RWPE2 (cell line): ENCODE data around the gene PLCH2.

Experiments used
- ATAC-seq: fragments of 200-7000 bp; cut with Tn5 transposase; 3 replicates; pipeline ENCODE4 v1.9.1; 2021; ENCODE audit warnings: low read depth
- DNase-seq: peaks from one replicate; pipeline ENCODE4 v3.0.0-alpha.2; 2020; ENCODE audit warnings: low spot score
- H3K27ac ChIP-seq: fragments of 450-650 bp; 2 replicates; pipeline ENCODE4 v1.5.1; 2017; ENCODE audit warnings: mild to moderate bottlenecking; ENCODE audit not compliant: poor library complexity, severe bottlenecking
- H3K27me3 ChIP-seq: fragments of 250-450 bp; sonication (Bioruptor Pico); 2 replicates; pipeline ENCODE4 v1.5.1; 2021; ENCODE audit warnings: mild to moderate bottlenecking, moderate library complexity; ENCODE audit not compliant: insufficient read depth, poor library complexity, severe bottlenecking
- H3K36me3 ChIP-seq: fragments of 250-450 bp; sonication (Bioruptor Pico); 2 replicates; pipeline ENCODE4 v1.5.1; 2020; ENCODE audit warnings: low read depth, mild to moderate bottlenecking, moderate library complexity
- H3K4me1 ChIP-seq: fragments of 250-450 bp; sonication (Bioruptor Pico); 2 replicates; pipeline ENCODE4 v1.5.1; 2021; ENCODE audit warnings: mild to moderate bottlenecking, moderate library complexity; ENCODE audit not compliant: insufficient read depth, poor library complexity, severe bottlenecking
- H3K4me3 ChIP-seq: fragments of 250-450 bp; sonication (Bioruptor Pico); 2 replicates; pipeline ENCODE4 v1.5.1; 2021; ENCODE audit warnings: mild to moderate bottlenecking, moderate library complexity; ENCODE audit not compliant: severe bottlenecking
- H3K9me3 ChIP-seq: fragments of 250-450 bp; sonication (Bioruptor Pico); 2 replicates; pipeline ENCODE4 v1.5.1; 2021; ENCODE audit warnings: mild to moderate bottlenecking, moderate library complexity; ENCODE audit not compliant: severe bottlenecking
- CTCF ChIP-seq: fragments of 450-650 bp; IDR thresholded peaks from one replicate; pipeline ENCODE4 v1.5.1; 2017; ENCODE audit warnings: mild to moderate bottlenecking, moderate library complexity; ENCODE audit not compliant: poor library complexity, severe bottlenecking

The PLCH2 gene

GRCh38 chr1:2432441-2432844 lies 43.6 kb upstream of the PLCH2 start:
- DNase-seq: no peak
- Histone ChIP-seq H3K4me3 (no peak overlapping the region), H3K36me3 (peaks cover 61% of the 10 kb centered on the region), H3K27me3 (no peaks in the 10 kb centered on the region), H3K27ac (no peak overlapping the region), H3K9me3 (no peaks in the 10 kb centered on the region), H3K4me1 (peaks cover 21% of the 10 kb centered on the region)
- no peak for TF ChIP-seq CTCF
- ATAC-seq: no peak

DNA sequence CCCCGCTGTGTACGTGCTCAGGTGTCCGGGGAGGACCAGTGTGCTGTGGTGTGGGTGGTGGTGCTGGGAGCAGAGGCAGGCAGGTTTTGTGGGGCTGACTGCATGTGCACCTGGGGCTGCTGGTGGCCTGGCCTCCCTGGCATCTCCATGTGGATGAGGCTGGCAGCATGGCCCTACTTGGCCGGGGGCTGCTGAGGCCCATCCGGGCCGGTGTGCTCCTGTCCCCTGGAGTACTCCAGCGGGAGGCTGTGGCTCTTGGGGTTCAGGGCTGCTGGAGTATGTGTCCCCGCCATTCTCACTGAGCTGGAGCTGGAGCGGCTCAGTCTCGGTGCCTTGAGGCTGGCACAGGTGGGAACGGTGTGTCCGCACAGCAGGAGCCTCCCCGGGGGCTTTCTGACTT lies 42.9 kb upstream of the PLCH2 start:
- peaks cover 14% of the 10 kb centered on the region for H3K4me1 ChIP-seq
- peaks cover 67% of the 10 kb centered on the region for H3K36me3 ChIP-seq
- no peak for TF ChIP-seq CTCF
- DNase-seq (no peak), ATAC-seq (no peak)
- no peaks in the 10 kb centered on the region for H3K27me3 ChIP-seq
- H3K27ac ChIP-seq: no peak overlapping the region
- no peaks in the 10 kb centered on the region for H3K9me3 ChIP-seq
- H3K4me3 ChIP-seq: no peak overlapping the region

DNA sequence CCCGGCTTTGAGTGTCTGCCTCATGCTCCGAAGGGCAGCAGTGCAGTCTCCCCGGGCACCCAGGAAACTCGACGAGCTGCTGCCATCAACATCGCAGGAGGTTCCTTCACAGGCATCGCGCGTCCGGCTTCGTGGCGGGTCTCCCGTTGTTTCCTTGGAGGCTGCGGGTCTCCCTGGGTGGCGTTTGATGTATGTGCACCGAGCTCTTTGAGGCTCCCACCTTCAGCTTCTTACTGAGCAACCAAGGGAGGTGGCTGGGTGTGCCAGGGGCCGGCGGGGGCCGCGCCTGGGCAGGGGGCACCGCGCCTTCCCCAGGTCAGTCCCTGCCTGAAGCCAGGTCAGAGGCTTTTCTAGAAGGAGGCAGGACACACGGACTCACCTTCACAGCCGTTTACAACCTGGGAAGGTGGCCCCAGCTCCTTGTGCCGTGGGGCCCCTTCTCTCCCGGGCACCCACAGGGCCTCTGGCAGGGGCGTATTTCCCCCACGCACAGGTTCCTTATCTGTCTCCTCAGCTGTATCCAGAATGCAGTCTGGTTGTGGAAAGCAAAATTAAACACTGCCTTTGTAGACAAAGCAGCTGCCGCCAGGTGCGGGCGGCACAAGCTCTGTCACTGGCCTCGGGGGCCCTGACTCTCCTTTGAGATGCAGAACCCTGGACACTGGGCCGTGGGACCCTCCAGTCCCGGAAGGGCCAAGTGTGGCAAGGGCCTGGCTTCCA lies 42.0 kb upstream of the PLCH2 start:
- Histone ChIP-seq H3K9me3 (no peaks in the 10 kb centered on the region), H3K27me3 (no peaks in the 10 kb centered on the region), H3K4me3 (no peak overlapping the region), H3K4me1 (peaks cover 12% of the 10 kb centered on the region), H3K36me3 (peaks cover 67% of the 10 kb centered on the region), H3K27ac (no peak overlapping the region)
- TF ChIP-seq CTCF: no peak
- no peak for ATAC-seq
- no peak for DNase-seq

- Histone ChIP-seq H3K36me3 (peaks cover 64% of the 10 kb centered on the region), H3K4me3 (no peak overlapping the region), H3K4me1 (peaks cover 8% of the 10 kb centered on the region), H3K9me3 (no peaks in the 10 kb centered on the region), H3K27me3 (no peaks in the 10 kb centered on the region), H3K27ac (no peak overlapping the region)
- DNase-seq (no peak), ATAC-seq (no peak)
- TF ChIP-seq CTCF: no peak
Measured at GRCh38 chr1:2435091-2435490, 41.0 kb upstream of the PLCH2 start.

- Histone ChIP-seq H3K36me3 (peaks cover 57% of the 10 kb centered on the region), H3K27ac (no peak overlapping the region), H3K4me3 (no peak overlapping the region), H3K4me1 (peaks cover under 1% of the 10 kb centered on the region), H3K9me3 (no peaks in the 10 kb centered on the region), H3K27me3 (no peaks in the 10 kb centered on the region)
- TF ChIP-seq CTCF: no peak
- no peak for DNase-seq
- no peak for ATAC-seq
Measured at GRCh38 chr1:2435746-2436355, 40.2 kb upstream of the PLCH2 start.
